ENCODE results near the gene TCEA2. TPM values are rescaled to one million over a fixed set of nuclear protein-coding genes. Genes with fewer than 3 reads are reported as not detected.

TCEA2 gene
- total and polyA plus RNA-seq, 2 of the 13 experiments (the other 11 are each of a cell fraction or from before 2014, with no cell fraction given): 28.1 to 33.7 TPM

GRCh38 chr20:64065062-64065973 lies 2.3 kb downstream of the TCEA2 start (continued):
- TF ChIP-seq HNF4A (CRISPR knock-in tag; IDR thresholded peaks at IDR 0.05): peak; percentile 88
- TF ChIP-seq ZNF136 (CRISPR knock-in tag; IDR thresholded peaks at IDR 0.05; ENCODE audit: low read depth): 0 out of 2 replicates have a peak, but pooled peaks have one; percentile 25
- peak; percentile 99 for TF ChIP-seq ZC3H13 (CRISPR knock-in tag; IDR thresholded peaks at IDR 0.05)
- TF ChIP-seq SIN3B (IDR thresholded peaks at IDR 0.05; ENCODE audit: low read length): no peak
- no peak for TF ChIP-seq FOXO1 (CRISPR knock-in tag; IDR thresholded peaks at IDR 0.05)
- no peak for TF ChIP-seq MYPOP (CRISPR knock-in tag; IDR thresholded peaks at IDR 0.05)
- no peak for TF ChIP-seq ZBTB1 (CRISPR knock-in tag; IDR thresholded peaks at IDR 0.05; ENCODE audit: borderline replicate concordance)
- no peak for TF ChIP-seq ZBTB21 (CRISPR knock-in tag; IDR thresholded peaks at IDR 0.05)
- no peak; the same call in 1 of the 2 replicates for TF ChIP-seq KLF12 (CRISPR knock-in tag; IDR thresholded peaks at IDR 0.05; ENCODE audit: borderline replicate concordance)
- peak; percentile 63; the same call in 1 of the 2 replicates for TF ChIP-seq JUN (CRISPR knock-in tag; IDR thresholded peaks at IDR 0.05)
- TF ChIP-seq DMAP1 (CRISPR knock-in tag; IDR thresholded peaks at IDR 0.05): 0 out of 2 replicates have a peak, but pooled peaks have one; percentile 44
- TF ChIP-seq ZNF720 (CRISPR knock-in tag; IDR thresholded peaks at IDR 0.05): peak; percentile 30; the same call in 1 of the 2 replicates
- TF ChIP-seq NFIB (CRISPR knock-in tag; IDR thresholded peaks at IDR 0.05; ENCODE audit: borderline replicate concordance): peak; percentile 74; the same call in 1 of the 2 replicates
- peak; percentile 76; the same call in 1 of the 2 replicates for TF ChIP-seq ZMYM2 (CRISPR knock-in tag; IDR thresholded peaks at IDR 0.05)
- TF ChIP-seq CC2D1A (CRISPR knock-in tag; IDR thresholded peaks at IDR 0.05): no peak
- TF ChIP-seq ZSCAN31 (CRISPR knock-in tag; IDR thresholded peaks at IDR 0.05; ENCODE audit: low read depth): peak; percentile 48; the same call in 1 of the 2 replicates
- no peak for TF ChIP-seq TBL1XR1 (IDR thresholded peaks at IDR 0.05; ENCODE audit: borderline replicate concordance, low read length, partially characterized antibody)
- TF ChIP-seq YEATS2 (CRISPR knock-in tag; IDR thresholded peaks at IDR 0.05; ENCODE audit: borderline replicate concordance): peak; percentile 27; the same call in 1 of the 2 replicates
- TF ChIP-seq MYNN (CRISPR knock-in tag; IDR thresholded peaks at IDR 0.05; ENCODE audit: low read depth): no peak
- TF ChIP-seq ZNF589 (CRISPR knock-in tag; conservative IDR thresholded peaks at IDR 0.05): 0 out of 2 replicates have a peak, but pooled peaks have one; percentile 56
- TF ChIP-seq ZNF784 (CRISPR knock-in tag; IDR thresholded peaks at IDR 0.05; ENCODE audit: borderline replicate concordance): 0 out of 2 replicates have a peak, but pooled peaks have one; percentile 71
- TF ChIP-seq NCOR1 (IDR thresholded peaks at IDR 0.05; ENCODE audit: borderline replicate concordance, low read length): peak; percentile 41; the same call in 1 of the 2 replicates
- 0 out of 4 replicates have a peak, but pooled peaks of 1 of the 2 experiments have one; percentile 36 for TF ChIP-seq POLR2A (IDR thresholded peaks at IDR 0.05; ENCODE audit: insufficient read depth in 1 of 2, low read depth in 2 of 2, low read length in 2 of 2)
- TF ChIP-seq ZNF350 (CRISPR knock-in tag; IDR thresholded peaks at IDR 0.05; ENCODE audit: borderline replicate concordance, low read depth): peak; percentile 60; the same call in 1 of the 2 replicates
- TF ChIP-seq ZNF317 (CRISPR knock-in tag; IDR thresholded peaks at IDR 0.05): no peak; the same call in 1 of the 2 replicates
- no peak for TF ChIP-seq JUND (CRISPR knock-in tag; IDR thresholded peaks at IDR 0.05)
- TF ChIP-seq ZFX (CRISPR knock-in tag; IDR thresholded peaks at IDR 0.05; ENCODE audit: low read depth): peak; percentile 87
- TF ChIP-seq HMG20B (CRISPR knock-in tag; conservative IDR thresholded peaks at IDR 0.05): no peak
- 0 out of 2 replicates have a peak, but pooled peaks have one; percentile 76 for TF ChIP-seq NR1H2 (CRISPR knock-in tag; IDR thresholded peaks at IDR 0.05; ENCODE audit: borderline replicate concordance, low read depth)
- TF ChIP-seq HOXA9 (CRISPR knock-in tag; IDR thresholded peaks at IDR 0.05; ENCODE audit: borderline replicate concordance): 0 out of 2 replicates have a peak, but pooled peaks have one; percentile 70
